GM13976 (cell line): Measurements from ENCODE around the gene NKTR.
A peak's percentile ranks its signal among the peaks of the same experiment; 100 is the strongest.
"Not testable (repeated sequence)": the region's sequence is repeated elsewhere in the genome, so short reads cannot be mapped to it uniquely, and the experiment has no call there.

Experiments used
- DNase-seq: peaks from one replicate; pipeline ENCODE4 v3.0.0; 2012; ENCODE audit warnings: low spot score
- in situ Hi-C: fragments of 300-500 bp; cut with MboI; formaldehyde crosslinking; loops from one replicate; pipeline ENCODE4 v1.12.0; 2022; ENCODE audit warnings: low sequenced_read_pairs, mixed read lengths, inconsistent platforms; ENCODE audit not compliant: unreplicated experiment
- TF ChIP-seq, protein P1 (sequence below): IDR thresholded peaks from 2 replicates; pipeline ENCODE4 v1.5.1; 2012; ENCODE audit warnings: borderline replicate concordance, mild to moderate bottlenecking; ENCODE audit not compliant: insufficient read depth; ENCODE audit errors: extremely low read depth, missing control alignments, control extremely low read depth

The NKTR gene

DNA sequence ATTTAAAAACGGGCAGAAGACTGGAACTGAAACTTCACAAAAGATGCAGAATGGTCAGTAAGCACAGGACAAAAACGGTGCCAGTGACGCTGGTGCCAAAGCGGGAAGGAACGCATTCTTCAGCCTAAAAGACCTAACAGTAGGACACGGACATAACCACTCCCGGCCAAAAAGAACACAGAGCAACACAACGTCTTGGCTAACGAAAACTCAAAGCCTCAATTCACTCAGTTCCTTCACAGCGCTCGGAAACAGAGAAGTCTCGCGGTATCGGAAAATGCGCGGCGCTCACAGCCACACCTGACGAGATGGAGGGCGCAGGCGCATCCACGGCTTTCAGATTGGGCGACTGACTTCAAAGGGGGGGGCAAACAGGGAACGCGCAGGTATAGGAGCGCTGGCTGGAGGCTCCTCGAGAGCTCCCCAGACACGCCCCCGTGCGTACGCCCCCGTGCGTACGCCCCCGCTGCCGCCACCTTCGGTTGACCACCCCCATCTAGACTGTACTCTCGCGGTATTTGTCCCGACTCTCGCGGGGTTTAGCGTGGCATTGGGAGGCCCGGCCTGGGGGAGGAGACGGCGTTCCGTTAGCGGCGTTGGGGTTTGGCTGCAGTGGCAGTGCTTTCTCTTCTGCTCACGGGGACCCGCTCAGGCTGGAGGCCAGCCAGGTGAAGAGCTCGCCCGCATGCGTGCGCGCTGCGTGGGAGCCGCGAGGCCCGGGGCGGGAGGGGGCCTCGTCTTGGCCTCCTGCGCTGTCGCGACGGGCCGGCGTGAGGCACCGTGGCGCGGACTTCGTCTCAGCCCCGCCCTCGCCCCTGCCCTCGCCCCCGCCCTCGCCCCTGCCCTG, at the start of gene NKTR:
Gene NKTR, plus strand, starts transcription at position 576 of the 847 bp plus-strand sequence. CDS start 321 bp downstream, outside the sequence.
- TF ChIP-seq, protein P1, sequence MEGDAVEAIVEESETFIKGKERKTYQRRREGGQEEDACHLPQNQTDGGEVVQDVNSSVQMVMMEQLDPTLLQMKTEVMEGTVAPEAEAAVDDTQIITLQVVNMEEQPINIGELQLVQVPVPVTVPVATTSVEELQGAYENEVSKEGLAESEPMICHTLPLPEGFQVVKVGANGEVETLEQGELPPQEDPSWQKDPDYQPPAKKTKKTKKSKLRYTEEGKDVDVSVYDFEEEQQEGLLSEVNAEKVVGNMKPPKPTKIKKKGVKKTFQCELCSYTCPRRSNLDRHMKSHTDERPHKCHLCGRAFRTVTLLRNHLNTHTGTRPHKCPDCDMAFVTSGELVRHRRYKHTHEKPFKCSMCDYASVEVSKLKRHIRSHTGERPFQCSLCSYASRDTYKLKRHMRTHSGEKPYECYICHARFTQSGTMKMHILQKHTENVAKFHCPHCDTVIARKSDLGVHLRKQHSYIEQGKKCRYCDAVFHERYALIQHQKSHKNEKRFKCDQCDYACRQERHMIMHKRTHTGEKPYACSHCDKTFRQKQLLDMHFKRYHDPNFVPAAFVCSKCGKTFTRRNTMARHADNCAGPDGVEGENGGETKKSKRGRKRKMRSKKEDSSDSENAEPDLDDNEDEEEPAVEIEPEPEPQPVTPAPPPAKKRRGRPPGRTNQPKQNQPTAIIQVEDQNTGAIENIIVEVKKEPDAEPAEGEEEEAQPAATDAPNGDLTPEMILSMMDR: no peak
- DNase-seq: peak; percentile 93
- in situ Hi-C loops: no loop called here

DNA sequence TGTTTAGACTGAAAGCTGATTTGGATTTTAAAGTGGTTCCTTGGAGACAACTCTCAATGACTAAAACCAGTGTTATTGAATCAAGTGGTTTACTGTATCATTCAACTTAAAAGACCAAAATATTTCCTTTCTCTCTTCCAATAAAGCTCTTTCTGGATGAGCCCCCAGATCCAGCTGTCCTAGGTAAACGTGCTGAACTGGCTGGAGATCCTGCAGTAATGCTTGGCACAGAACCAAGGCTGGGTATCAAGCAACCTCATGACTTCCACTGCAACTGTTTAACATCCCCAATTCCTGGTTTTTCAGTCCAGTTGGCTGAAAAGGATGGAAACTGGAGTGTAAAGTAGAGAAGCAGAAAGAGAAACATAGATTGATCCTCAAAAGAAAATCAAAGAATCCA, 47.7 kb upstream of the NKTR start:
- in situ Hi-C loops: no loop called here
- TF ChIP-seq, protein P1: no peak
- DNase-seq: no peak

DNA sequence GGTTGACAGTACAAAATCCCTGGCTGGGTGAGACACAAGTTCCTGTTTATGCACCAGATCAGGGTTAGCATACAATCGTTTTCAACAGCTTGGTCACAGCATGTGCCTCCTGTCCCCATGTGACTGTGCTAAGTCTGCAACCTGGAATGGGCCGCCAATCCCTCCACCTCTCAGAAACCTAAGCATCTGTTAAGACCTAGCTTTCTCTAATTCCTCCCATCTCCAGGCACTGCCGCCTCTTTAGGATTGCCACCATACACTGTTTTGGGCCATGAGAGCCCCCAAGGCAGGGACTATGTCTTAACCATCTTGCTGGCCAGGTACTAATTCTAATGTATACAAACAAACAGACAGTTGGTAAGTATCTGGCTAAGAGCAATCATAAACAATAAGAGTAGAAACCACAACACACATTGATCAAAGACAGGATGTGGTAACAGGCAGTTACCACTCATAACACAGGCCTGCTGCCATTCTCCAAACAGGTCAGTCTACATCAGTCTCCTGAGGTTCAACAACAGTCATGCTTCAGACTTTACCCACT, 44.3 kb upstream of the NKTR start:
- no peak for DNase-seq
- in situ Hi-C loops: no loop called here

DNA sequence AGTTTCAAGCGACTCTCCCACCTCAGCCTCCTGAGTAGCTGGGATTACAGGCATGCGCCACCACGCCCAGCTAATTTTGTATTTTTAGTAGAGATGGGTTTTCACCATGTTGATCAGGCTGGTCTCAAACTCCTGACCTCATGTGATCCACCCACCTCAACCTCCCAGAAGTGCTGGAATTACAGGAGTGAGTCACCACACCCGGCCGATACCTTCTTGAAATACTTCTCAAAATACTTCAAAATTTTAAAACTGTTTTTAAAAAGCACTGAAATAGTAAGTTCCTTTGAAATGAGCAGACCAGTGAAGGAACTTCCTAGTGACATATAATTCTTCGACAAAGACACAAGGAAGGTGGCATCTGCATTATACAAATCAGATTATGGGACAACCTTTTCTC, 43.7 kb upstream of the NKTR start:
- DNase-seq, in situ Hi-C loops: not testable (repeated sequence)

More for the DNA sequence above, 44.3 kb upstream of the NKTR start:
- TF ChIP-seq, protein P1: no peak

DNA sequence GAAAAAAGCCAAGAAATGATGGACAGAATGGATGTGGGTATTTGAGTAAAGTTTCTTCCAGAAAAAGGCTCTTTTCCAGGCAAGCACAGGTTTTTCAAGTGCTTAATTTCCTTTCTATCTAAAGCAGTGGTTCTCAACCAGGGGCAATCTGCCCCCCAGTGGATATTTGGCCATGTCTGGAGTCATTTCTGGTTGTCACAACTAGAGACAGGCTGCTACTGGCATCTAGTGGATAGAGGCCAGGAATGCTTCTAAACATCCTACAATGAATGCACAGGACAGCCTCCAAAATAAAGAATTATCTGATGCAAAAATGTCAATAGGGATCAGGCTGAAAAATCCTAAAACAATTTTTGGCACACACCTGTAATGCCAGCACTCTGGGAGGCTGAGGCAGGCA, 42.6 kb upstream of the NKTR start:
- DNase-seq: no peak
- in situ Hi-C loops: no loop called here
- TF ChIP-seq, protein P1: peak; percentile 19

DNA sequence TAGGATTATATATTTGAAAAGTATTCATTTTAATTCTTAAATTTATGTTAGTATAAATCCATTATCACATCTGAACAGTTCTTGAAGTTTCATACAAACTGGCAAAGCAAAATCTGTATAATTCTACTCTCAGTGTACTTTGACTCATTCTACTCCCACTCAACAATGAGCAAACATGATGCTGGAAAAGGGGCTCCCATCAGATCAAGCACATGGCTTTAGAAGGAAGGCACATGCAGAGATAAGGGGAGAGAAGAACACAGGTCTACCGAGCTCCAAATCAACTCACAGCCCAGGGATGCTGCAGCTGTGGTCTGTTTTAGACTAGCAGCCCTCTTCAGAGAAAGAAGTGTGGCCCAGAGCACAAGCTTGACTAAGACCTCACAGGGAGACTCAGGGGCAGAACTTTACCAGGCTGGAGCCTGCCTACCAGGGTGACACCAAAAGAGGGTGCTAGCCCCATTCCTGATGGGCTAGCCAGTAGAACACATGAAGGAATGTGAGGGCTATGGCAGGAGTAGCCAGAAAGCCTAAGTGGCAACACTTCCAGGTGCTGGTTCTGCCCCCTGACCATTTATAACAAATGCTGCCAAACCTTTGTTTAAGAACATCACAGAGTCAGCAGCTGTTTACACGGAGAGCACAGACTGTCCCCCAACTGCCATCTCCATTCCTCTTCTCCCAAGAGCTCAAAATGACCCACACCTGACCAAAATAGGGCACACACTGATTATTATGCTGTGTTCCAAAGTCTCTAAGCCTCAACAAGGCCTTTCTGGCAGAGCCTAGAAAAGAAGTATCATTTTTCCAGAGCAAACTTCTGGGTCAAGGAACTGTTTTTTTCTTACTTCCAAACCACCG, 38.2 kb upstream of the NKTR start:
- TF ChIP-seq, protein P1: no peak
- in situ Hi-C loops: no loop called here
- DNase-seq: no peak
